HEK293 (cell line): ENCODE data around the gene SETD1B.
"Not testable (repeated sequence)": the region's sequence is repeated elsewhere in the genome, so short reads cannot be mapped to it uniquely, and the experiment has no call there.

Experiments used
- CTCF ChIA-PET: fragments of 350-600 bp; formaldehyde crosslinking; extraction: SDS; loops from one replicate; lab custom pipeline; 2021; ENCODE audit warnings: antibody characterized with exemption; lab: Yijun Ruan, JAX
- POLR2A ChIA-PET: fragments of 300-600 bp; formaldehyde crosslinking; extraction: SDS; loops from one replicate; lab custom pipeline; 2020; ENCODE audit warnings: antibody characterized with exemption, inconsistent platforms; lab: Yijun Ruan, JAX
- H3K27ac ChIP-seq: fragments of 200-500 bp; sonication (Bioruptor generic); 2 replicates; pipeline ENCODE4 v1.5.1; 2014; ENCODE audit warnings: low read depth, low read length, control low read depth, inconsistent platforms; ENCODE audit errors: extremely low read depth
- H3K36me3 ChIP-seq, 2 experiments: fragments of 200-500 bp in 1 of 2; sonication (Bioruptor generic) in 1 of 2; 1 replicate in 1 of 2; 2 replicates in 1 of 2; pipeline ENCODE4 v1.5.1; 2014 to 2017; ENCODE audit warnings: inconsistent platforms in 2 of 2, low read length in 2 of 2; ENCODE audit not compliant: control insufficient read depth in 2 of 2, insufficient read depth in 1 of 2
- H3K4me1 ChIP-seq: fragments of 200-500 bp; sonication (Bioruptor generic); 2 replicates; pipeline ENCODE4 v1.5.1; 2014; ENCODE audit warnings: mild to moderate bottlenecking, low read length, inconsistent platforms; ENCODE audit not compliant: control insufficient read depth, insufficient read depth
- H3K4me3 ChIP-seq: 2 replicates; pipeline ENCODE4 v1.5.1; 2011; ENCODE audit warnings: low read depth, mild to moderate bottlenecking, control low read depth, low read length, moderate library complexity
- H3K9me3 ChIP-seq: fragments of 200-500 bp; sonication (Bioruptor generic); 2 replicates; pipeline ENCODE4 v1.5.1; 2014; ENCODE audit warnings: low read depth, low read length, inconsistent platforms; ENCODE audit not compliant: control insufficient read depth, insufficient read depth
- GLIS2 ChIP-seq: fragments of 450-650 bp; formaldehyde crosslinking; IDR thresholded peaks from 2 replicates; pipeline ENCODE4 v1.5.1; 2016; ENCODE audit warnings: missing biosample characterization, missing genetic modification characterization
- OSR2 ChIP-seq: fragments of 450-650 bp; formaldehyde crosslinking; IDR thresholded peaks from 2 replicates; pipeline ENCODE4 v1.5.1; 2016; ENCODE audit warnings: missing biosample characterization, missing genetic modification characterization
- REPIN1 ChIP-seq: fragments of 450-650 bp; formaldehyde crosslinking; IDR thresholded peaks from 2 replicates; pipeline ENCODE4 v1.5.1; 2017; ENCODE audit warnings: missing biosample characterization, missing genetic modification characterization, low read depth
- SALL2 ChIP-seq: fragments of 450-650 bp; formaldehyde crosslinking; IDR thresholded peaks from 2 replicates; pipeline ENCODE4 v1.5.0; 2017; ENCODE audit warnings: missing biosample characterization, mild to moderate bottlenecking, missing genetic modification characterization, borderline replicate concordance
- ZBTB7A ChIP-seq: fragments of 450-650 bp; formaldehyde crosslinking; IDR thresholded peaks from 2 replicates; pipeline ENCODE4 v1.5.1; 2016; ENCODE audit warnings: low read depth, missing biosample characterization, missing genetic modification characterization
- ZFP37 ChIP-seq: fragments of 450-650 bp; formaldehyde crosslinking; IDR thresholded peaks from 2 replicates; pipeline ENCODE4 v1.5.1; 2016; ENCODE audit warnings: missing biosample characterization, missing genetic modification characterization
- ZIC2 ChIP-seq: fragments of 450-650 bp; formaldehyde crosslinking; IDR thresholded peaks from 2 replicates; pipeline ENCODE4 v1.5.1; 2016; ENCODE audit warnings: missing biosample characterization, missing genetic modification characterization
- ZNF10 ChIP-seq: fragments of 450-650 bp; formaldehyde crosslinking; IDR thresholded peaks from 2 replicates; pipeline ENCODE4 v1.5.1; 2017; ENCODE audit warnings: missing biosample characterization, missing genetic modification characterization
- ZNF157 ChIP-seq: fragments of 450-650 bp; formaldehyde crosslinking; IDR thresholded peaks from 2 replicates; pipeline ENCODE4 v1.5.1; 2016; ENCODE audit warnings: missing biosample characterization, missing genetic modification characterization
- ZNF174 ChIP-seq: fragments of 450-650 bp; formaldehyde crosslinking; IDR thresholded peaks from 2 replicates; pipeline ENCODE4 v1.5.0; 2017; ENCODE audit warnings: missing biosample characterization, mild to moderate bottlenecking, missing genetic modification characterization
- ZNF335 ChIP-seq: fragments of 450-650 bp; formaldehyde crosslinking; conservative IDR thresholded peaks from 2 replicates; pipeline ENCODE4 v1.5.1; 2016; ENCODE audit warnings: missing biosample characterization, missing genetic modification characterization
- ZNF426 ChIP-seq: fragments of 450-650 bp; formaldehyde crosslinking; IDR thresholded peaks from 2 replicates; pipeline ENCODE4 v1.5.1; 2017; ENCODE audit warnings: missing biosample characterization, missing genetic modification characterization, mild to moderate bottlenecking, inconsistent platforms, moderate library complexity
- ZNF549 ChIP-seq: fragments of 450-650 bp; IDR thresholded peaks from 2 replicates; pipeline ENCODE4 v1.5.1; 2018; ENCODE audit warnings: missing biosample characterization, missing genetic modification characterization, mild to moderate bottlenecking, inconsistent platforms, moderate library complexity
- TF ChIP-seq, protein P1 (sequence below): fragments of 450-650 bp; formaldehyde crosslinking; IDR thresholded peaks from 2 replicates; pipeline ENCODE4 v1.5.1; 2016; ENCODE audit warnings: missing biosample characterization, missing genetic modification characterization
- TF ChIP-seq, protein P2 (sequence below): IDR thresholded peaks from 2 replicates; pipeline ENCODE4 v1.6.1; 2011; ENCODE audit warnings: mild to moderate bottlenecking, low read depth, low read length, borderline replicate concordance
- TF ChIP-seq, protein P3 (sequence below): fragments of 450-650 bp; formaldehyde crosslinking; IDR thresholded peaks from 2 replicates; pipeline ENCODE4 v1.5.1; 2016; ENCODE audit warnings: missing biosample characterization, missing genetic modification characterization
- TF ChIP-seq, protein P4 (sequence below): fragments of 450-650 bp; formaldehyde crosslinking; IDR thresholded peaks from 2 replicates; pipeline ENCODE4 v1.5.1; 2017; ENCODE audit warnings: missing biosample characterization, missing genetic modification characterization
- TF ChIP-seq, protein P5 (sequence below): fragments of 450-650 bp; formaldehyde crosslinking; IDR thresholded peaks from 2 replicates; pipeline ENCODE4 v1.5.1; 2017; ENCODE audit warnings: missing biosample characterization, missing genetic modification characterization

The SETD1B gene

DNA sequence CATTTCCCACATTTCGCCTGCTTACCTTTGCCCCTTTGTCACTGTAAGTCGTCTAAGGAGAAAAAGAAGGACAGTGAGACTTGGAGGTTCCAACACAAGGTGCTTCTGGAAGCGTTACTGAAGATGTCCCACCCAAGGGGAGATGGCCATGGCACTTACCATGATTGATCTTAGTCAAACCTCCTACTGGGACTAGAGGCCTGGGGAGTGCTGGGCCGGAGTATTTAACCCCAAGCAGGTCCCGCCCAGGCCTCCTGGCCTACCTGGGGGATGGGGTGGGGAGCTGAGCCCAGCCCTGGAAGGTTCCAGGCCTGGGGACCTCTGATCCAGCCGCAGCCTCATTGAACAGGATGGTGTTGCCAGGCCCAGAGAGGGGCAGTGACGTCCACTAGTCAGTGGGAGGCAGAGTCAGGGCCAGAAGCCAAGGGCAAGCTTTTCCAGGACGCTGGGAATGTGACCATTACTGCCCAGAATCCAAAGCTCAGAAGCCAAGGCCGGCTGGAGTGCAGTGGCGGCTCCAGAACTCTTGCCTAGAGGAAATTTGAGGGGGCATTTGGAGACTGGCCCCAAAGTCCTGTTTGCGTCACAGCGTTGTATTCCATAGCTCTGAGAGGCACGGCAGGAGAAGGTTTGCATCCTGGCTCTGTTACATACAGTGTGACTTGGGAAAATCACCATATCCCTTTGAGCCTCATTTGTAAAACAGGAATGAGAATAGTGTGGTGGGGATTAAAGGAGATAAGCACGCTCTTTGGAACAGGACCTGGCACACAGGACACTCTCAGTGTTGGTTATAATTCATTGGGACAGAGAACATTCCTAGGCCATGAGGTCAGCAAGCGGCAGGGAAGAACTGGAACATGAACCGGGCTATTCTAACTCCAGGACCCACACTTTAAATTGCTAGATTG is 55.1 kb downstream of the SETD1B start, which contains the start of gene HPD (continued):
- TF ChIP-seq, protein P1, sequence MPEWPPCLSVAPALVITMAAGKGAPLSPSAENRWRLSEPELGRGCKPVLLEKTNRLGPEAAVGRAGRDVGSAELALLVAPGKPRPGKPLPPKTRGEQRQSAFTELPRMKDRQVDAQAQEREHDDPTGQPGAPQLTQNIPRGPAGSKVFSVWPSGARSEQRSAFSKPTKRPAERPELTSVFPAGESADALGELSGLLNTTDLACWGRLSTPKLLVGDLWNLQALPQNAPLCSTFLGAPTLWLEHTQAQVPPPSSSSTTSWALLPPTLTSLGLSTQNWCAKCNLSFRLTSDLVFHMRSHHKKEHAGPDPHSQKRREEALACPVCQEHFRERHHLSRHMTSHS = no peak
- TF ChIP-seq SALL2 (tag by site-specific recombination) (no peak), REPIN1 (tag by site-specific recombination) (no peak), ZNF549 (tag by site-specific recombination) (no peak), GLIS2 (tag by site-specific recombination) (no peak), ZNF426 (tag by site-specific recombination) (no peak), ZNF10 (no peak), ZFP37 (tag by site-specific recombination) (peak; percentile 76)

DNA sequence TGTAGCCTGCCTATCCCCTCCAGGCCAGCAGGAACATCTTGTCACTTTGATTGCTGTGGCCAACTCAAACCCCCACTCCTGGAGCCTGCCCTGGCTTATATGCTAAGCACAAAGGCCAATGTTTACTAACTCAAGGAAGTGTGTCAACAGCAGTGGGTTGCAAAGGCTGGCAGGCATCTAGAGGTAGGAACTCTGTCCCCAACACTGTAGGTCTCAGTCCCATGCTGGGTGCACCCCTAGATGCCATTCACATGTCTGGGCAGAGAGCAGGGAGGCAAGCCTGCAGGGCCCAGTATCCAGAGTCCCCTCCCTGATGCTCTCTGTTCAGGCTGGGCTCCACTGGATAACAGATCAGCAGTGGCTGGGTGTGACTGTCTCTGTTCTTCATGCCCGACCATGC is 56.4 kb downstream of the SETD1B start:
- H3K9me3 ChIP-seq = no peaks in the 10 kb centered on the region
- TF ChIP-seq ZIC2 (tag by site-specific recombination) (peak; percentile 45; the same call in 1 of the 2 replicates), ZNF174 (tag by site-specific recombination) (no peak)
- no peak overlapping the region for H3K4me3 ChIP-seq
- H3K36me3 ChIP-seq = no peaks in the 10 kb centered on the region
- peaks cover 8% of the 10 kb centered on the region; the same call in 1 of the 2 replicates for H3K4me1 ChIP-seq
- no peak overlapping the region for H3K27ac ChIP-seq
- CTCF ChIA-PET = interaction anchor here (0.6 to 3.8 kb wide), 4 partner anchors 9 to 66 kb away, joined by 3 to 22 read pairs (median 4); partner anchors contain the start of genes PSMD9 and RHOF
- POLR2A ChIA-PET = no interaction called here

DNA sequence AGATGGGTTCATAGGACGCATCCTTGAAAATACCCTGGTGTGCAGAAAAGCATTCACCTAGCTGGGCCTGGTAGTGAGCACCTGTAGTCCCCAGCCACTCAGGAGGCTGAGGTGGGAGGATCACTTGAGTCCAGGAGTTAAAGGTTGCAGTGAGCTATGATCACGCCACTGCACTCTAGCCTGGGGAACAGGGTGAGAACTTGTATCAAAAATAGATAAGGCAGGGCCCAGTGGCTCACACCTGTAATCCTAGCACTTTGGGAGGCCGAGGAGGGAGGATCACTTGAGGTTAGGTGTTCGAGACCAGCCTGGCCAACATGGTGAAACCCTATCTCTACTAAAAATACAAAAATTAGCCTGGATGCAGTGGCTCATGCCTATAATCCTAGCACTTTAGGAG is 56.9 kb downstream of the SETD1B start:
- H3K9me3 ChIP-seq, H3K36me3 ChIP-seq, H3K4me1 ChIP-seq, H3K4me3 ChIP-seq, H3K27ac ChIP-seq, POLR2A ChIA-PET: not testable (repeated sequence)
- CTCF ChIA-PET = interaction anchor here (0.7 to 3.8 kb wide), 4 partner anchors 23 to 67 kb away, joined by 3 to 22 read pairs (median 4); partner anchors contain the start of genes PSMD9 and RHOF
- 0 out of 2 replicates have a peak, but pooled peaks have one; percentile 22 for TF ChIP-seq ZBTB7A (tag by site-specific recombination)

DNA sequence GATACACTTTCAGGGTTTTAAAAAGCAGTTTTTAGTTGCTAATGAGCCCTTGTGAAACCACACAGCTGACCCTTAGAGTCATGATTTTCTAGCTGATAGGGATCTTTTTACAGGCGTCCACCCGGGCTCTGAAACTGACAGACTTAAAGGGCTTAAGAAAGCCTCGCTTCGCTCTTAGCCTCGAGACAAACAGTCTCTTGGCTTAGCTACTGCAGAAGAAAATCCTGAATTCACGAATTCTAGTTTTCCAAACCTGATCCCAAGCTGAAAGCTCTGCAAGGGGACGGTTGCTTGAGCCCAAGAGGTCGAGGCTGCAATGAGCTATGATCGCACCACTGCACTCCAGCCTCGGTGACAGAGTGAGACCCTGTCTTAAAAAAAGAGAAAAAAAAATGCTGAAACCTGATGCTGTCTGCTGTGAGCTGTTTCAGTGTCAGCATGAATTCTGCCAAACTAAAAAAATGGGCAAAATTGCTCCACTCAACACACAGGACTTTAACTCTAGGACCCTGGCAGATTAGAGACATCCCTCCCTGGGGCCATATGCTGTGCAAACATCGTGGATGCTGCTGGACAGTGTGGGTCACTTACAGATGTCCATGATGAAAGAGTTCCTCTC is 57.9 kb downstream of the SETD1B start:
- H3K27ac ChIP-seq = no peak overlapping the region
- POLR2A ChIA-PET = interaction anchor here (0.9 to 1.4 kb wide), 2 partner anchors 27 to 98 kb away, joined by 3 read pairs; partner anchors contain the start of gene PSMD9
- H3K4me1 ChIP-seq = peaks cover 8% of the 10 kb centered on the region; the same call in 1 of the 2 replicates
- no peak overlapping the region for H3K4me3 ChIP-seq
- H3K36me3 ChIP-seq = no peaks in the 10 kb centered on the region
- CTCF ChIA-PET = interaction anchor here (0.6 to 3.8 kb wide), 3 partner anchors 32 to 68 kb away, joined by 4 to 22 read pairs (median 6); partner anchors contain the start of gene RHOF
- no peaks in the 10 kb centered on the region for H3K9me3 ChIP-seq
- TF ChIP-seq, protein P2, sequence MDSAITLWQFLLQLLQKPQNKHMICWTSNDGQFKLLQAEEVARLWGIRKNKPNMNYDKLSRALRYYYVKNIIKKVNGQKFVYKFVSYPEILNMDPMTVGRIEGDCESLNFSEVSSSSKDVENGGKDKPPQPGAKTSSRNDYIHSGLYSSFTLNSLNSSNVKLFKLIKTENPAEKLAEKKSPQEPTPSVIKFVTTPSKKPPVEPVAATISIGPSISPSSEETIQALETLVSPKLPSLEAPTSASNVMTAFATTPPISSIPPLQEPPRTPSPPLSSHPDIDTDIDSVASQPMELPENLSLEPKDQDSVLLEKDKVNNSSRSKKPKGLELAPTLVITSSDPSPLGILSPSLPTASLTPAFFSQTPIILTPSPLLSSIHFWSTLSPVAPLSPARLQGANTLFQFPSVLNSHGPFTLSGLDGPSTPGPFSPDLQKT = no peak
- TF ChIP-seq, protein P3, sequence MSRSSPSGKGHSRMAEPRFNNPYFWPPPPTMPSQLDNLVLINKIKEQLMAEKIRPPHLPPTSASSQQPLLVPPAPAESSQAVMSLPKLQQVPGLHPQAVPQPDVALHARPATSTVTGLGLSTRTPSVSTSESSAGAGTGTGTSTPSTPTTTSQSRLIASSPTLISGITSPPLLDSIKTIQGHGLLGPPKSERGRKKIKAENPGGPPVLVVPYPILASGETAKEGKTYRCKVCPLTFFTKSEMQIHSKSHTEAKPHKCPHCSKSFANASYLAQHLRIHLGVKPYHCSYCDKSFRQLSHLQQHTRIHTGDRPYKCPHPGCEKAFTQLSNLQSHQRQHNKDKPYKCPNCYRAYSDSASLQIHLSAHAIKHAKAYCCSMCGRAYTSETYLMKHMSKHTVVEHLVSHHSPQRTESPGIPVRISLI (tag by site-specific recombination) = peak; percentile 39; the same call in 1 of the 2 replicates
- TF ChIP-seq ZNF157 (tag by site-specific recombination) = no peak
- TF ChIP-seq ZNF335 (tag by site-specific recombination) = peak; percentile 67
- TF ChIP-seq, protein P4, sequence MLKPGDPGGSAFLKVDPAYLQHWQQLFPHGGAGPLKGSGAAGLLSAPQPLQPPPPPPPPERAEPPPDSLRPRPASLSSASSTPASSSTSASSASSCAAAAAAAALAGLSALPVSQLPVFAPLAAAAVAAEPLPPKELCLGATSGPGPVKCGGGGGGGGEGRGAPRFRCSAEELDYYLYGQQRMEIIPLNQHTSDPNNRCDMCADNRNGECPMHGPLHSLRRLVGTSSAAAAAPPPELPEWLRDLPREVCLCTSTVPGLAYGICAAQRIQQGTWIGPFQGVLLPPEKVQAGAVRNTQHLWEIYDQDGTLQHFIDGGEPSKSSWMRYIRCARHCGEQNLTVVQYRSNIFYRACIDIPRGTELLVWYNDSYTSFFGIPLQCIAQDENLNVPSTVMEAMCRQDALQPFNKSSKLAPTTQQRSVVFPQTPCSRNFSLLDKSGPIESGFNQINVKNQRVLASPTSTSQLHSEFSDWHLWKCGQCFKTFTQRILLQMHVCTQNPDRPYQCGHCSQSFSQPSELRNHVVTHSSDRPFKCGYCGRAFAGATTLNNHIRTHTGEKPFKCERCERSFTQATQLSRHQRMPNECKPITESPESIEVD (tag by site-specific recombination) = peak; percentile 91
- TF ChIP-seq, protein P5, sequence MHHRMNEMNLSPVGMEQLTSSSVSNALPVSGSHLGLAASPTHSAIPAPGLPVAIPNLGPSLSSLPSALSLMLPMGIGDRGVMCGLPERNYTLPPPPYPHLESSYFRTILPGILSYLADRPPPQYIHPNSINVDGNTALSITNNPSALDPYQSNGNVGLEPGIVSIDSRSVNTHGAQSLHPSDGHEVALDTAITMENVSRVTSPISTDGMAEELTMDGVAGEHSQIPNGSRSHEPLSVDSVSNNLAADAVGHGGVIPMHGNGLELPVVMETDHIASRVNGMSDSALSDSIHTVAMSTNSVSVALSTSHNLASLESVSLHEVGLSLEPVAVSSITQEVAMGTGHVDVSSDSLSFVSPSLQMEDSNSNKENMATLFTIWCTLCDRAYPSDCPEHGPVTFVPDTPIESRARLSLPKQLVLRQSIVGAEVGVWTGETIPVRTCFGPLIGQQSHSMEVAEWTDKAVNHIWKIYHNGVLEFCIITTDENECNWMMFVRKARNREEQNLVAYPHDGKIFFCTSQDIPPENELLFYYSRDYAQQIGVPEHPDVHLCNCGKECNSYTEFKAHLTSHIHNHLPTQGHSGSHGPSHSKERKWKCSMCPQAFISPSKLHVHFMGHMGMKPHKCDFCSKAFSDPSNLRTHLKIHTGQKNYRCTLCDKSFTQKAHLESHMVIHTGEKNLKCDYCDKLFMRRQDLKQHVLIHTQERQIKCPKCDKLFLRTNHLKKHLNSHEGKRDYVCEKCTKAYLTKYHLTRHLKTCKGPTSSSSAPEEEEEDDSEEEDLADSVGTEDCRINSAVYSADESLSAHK (tag by site-specific recombination) = peak; percentile 80
- TF ChIP-seq OSR2 (tag by site-specific recombination) = peak; percentile 7; the same call in 1 of the 2 replicates
